ENCODE results near the gene MBD2.
"Not testable (repeated sequence)": the region's sequence is repeated elsewhere in the genome, so short reads cannot be mapped to it uniquely, and the experiment has no call there.

MBD2 gene

GRCh38 chr18:54224379-54225014, at the start of gene MBD2:
MBD2 (minus strand) TSS chr18:54224669; CDS start chr18:54224559, 110 bp downstream.
- peak; percentile 93 to 96 for DNase-seq

- DNase-seq = peak in 1 of 2 donors; percentile 67
Measured at GRCh38 chr18:54269893-54270844, 45.7 kb upstream of the MBD2 start.

- DNase-seq = no peak
Measured at GRCh38 chr18:54268751-54269150, 44.3 kb upstream of the MBD2 start.

- no peak for DNase-seq
Measured at GRCh38 chr18:54267701-54268100, 43.2 kb upstream of the MBD2 start.

GRCh38 chr18:54263904-54264336, 39.5 kb upstream of the MBD2 start:
- DNase-seq = no peak

- peak in 1 of 2 donors; percentile 20 for DNase-seq
Measured at GRCh38 chr18:54261894-54262293, 37.4 kb upstream of the MBD2 start.

GRCh38 chr18:54260396-54261072, 36.1 kb upstream of the MBD2 start:
- DNase-seq = peak in 1 of 2 donors; percentile 42

GRCh38 chr18:54257818-54258217, 33.3 kb upstream of the MBD2 start:
- DNase-seq = not testable (repeated sequence)

GRCh38 chr18:54257015-54257414, 32.5 kb upstream of the MBD2 start:
- no peak for DNase-seq

GRCh38 chr18:54255141-54255540, 30.7 kb upstream of the MBD2 start:
- no peak for DNase-seq

GRCh38 chr18:54254265-54254758, 29.8 kb upstream of the MBD2 start:
- DNase-seq = no peak

- DNase-seq = no peak
Measured at GRCh38 chr18:54251606-54252390, 27.3 kb upstream of the MBD2 start.

- no peak for DNase-seq
Measured at GRCh38 chr18:54250846-54251261, 26.4 kb upstream of the MBD2 start.

GRCh38 chr18:54247511-54248175, 23.2 kb upstream of the MBD2 start:
- no peak for DNase-seq

GRCh38 chr18:54242327-54242726, 17.9 kb upstream of the MBD2 start:
- no peak for DNase-seq

GRCh38 chr18:54241483-54241882, 17.0 kb upstream of the MBD2 start:
- no peak for DNase-seq

GRCh38 chr18:54240629-54241107, 16.2 kb upstream of the MBD2 start:
- no peak for DNase-seq

GRCh38 chr18:54239601-54240000, 15.1 kb upstream of the MBD2 start:
- no peak for DNase-seq

- DNase-seq = no peak
Measured at GRCh38 chr18:54239091-54239490, 14.6 kb upstream of the MBD2 start.

- DNase-seq = no peak
Measured at GRCh38 chr18:54238173-54238936, 13.9 kb upstream of the MBD2 start.

GRCh38 chr18:54235871-54236270, 11.4 kb upstream of the MBD2 start:
- no peak for DNase-seq
